ENCODE results near the gene BUB1B.
"Not testable (repeated sequence)": the region's sequence is repeated elsewhere in the genome, so short reads cannot be mapped to it uniquely, and the experiment has no call there.

Gene BUB1B

DNA sequence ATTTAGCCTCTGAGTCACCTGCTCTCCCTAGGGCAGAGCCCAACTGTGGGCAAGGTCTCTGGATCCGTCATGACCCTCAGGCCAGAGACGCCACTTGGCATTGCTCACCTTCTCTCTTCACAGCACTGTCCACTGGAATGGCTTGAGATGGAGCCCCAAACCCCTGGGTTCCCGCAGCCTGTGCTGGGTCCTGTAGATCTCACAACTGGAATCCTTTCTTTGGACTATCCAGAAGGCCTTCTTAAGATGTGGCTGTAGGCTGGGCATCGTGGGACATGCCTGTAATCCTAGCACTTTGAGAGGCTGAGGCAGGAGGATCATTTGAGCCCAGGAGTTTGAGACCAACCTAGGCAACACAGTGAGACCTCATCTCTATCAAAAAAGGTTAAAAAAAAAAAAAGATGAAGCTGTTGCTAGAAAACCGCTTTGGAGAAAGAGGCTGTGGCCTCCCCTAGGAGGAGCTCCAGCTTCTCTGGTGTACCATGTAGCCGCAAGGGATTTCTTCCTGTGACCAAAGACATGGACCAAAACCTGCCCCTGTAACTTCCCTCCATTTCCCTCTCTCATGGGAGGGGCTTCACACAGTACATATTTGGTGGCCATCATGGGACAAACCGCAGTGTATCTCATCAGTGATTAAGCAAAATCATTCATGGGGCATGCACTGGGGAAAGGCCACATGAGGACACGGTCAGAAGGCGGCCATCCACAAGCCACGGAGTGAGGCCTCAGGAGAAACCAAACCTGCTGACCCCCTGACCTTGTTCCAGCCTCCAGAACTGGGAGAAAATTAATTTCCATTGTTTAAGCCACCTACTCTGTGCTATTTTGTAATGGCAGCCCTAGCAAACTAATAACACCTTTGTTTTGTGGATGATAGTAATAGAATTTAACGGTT is 23.3 kb upstream of the BUB1B start:
- DNase-seq: no peak

DNA sequence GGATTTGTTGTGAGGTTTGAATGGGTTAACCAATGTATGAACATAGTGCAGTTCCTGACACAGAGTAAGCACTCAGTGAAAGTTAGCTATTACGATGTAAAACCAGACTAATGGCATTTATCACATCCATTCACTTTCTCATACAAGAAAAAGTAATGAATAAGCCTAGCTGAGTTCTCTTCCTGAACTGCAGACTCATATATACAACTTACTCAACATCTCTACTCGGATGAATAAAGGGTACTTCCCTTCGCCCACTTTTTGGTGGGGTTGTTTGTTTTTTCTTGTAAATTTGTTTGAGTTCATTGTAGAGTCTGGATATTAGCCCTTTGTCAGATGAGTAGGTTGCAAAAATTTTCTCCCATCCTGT is 22.7 kb upstream of the BUB1B start:
- DNase-seq: not testable (repeated sequence)

DNA sequence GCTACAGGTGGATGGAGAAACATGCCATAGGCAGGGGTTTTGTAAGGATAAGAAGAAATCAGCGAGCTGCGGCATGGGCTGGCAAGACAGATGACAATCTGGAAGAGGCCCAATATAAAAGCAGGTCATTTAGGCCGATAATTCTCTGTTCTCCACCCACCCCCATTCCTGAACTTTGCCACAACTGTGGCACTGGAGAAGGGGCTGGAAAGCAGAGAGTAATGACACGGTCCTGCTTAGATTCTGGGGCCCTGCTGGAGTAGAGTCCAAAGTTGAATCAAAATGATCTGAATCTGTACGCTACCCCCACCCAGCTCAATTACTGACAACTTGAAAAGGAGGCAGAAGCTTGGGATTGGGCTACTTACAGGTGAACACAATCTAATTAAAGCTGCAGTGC is 18.4 kb upstream of the BUB1B start:
- DNase-seq: no peak

DNA sequence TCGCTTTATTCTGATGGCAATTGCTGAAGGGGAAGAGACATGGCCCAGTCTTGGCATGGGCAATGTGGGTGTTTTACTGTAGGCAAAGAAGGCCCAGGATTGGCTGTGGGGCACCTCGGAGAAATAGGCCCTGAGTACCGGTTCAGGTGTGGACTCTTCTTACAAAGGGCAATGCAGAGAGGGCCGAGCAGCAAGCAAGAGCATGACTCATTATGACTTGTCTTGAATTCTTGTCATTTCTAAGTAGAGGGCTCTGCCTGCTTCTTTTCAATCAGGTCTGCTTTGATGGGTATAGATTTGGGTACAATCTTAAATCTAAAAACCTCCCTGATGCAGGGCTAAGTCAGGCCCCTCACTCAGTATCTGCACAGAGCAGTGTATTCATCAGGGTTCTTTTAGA is 14.8 kb upstream of the BUB1B start:
- DNase-seq: no peak

DNA sequence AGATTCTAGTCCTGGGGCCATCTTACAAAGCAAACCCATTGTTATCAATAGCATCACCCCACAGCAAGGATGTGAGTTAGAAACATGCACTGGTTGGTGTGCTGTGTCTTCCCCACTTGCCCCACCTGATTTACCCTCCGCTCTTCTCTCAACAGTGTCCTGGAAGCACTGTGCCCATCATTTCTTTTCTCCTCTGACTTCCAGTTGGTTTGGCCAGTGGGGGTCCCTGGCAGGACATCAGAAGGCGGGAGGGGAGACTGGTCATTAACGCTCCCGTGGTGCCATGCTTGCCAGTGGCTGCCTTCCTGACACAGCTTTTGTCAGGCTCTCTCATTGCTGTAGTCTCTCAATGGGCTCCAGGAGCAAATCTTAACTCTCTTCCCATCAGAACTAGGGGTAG is 11.5 kb upstream of the BUB1B start:
- no peak for DNase-seq

DNA sequence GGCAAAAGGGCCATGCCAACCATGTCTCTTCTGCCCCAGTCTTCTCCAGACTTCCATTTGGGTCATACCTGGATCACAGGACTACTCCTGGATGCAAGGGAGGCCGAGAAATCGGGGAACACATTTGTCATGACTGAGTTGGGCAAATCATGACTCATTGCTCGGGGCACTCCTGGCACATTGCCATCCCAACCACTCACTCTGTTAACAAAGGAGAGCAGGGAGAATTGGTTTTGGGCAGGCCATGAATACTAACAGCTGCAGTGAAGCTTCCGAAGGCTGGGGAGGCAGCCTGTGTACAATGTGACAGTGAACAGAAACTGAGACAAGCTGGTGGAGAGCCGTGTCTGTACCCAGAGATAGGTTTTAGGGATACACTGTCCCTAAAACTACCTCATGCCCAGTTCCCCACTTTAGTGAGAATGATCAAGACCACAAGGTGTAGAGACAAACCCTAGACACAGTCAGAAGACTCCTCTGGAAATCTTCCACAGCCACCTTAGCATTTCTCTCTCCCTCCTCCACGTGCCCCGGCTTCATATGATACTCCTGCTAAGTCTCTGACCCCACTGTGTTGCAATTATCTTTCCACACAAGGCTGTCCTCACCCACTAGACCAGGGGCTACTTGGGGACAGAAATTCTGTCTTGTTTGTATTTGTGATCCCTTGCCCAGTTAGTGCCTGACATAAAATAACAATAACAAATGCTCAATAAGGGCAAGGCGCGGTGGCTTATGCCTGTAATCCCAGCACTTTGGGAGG is 10.5 kb upstream of the BUB1B start:
- DNase-seq: no peak

DNA sequence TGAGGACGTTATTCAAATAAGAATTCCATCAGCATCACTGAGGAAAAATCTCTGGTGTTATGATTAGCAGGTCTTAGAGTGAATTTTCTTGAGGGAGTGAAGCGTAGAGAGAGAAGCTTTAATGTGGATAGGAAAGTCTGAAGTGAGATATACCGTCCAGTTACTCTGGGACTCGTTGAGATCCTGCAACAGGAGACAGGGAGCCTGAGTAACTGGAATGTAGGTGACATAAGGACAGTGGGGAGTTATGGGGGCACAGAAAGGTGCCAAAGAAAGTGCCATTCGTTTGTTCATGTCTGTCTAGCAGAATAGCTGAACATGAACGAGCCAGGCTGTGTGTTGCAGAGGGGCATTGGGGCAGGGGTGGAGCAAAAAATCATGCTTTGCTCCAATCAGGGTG is 9.4 kb upstream of the BUB1B start:
- no peak for DNase-seq

DNA sequence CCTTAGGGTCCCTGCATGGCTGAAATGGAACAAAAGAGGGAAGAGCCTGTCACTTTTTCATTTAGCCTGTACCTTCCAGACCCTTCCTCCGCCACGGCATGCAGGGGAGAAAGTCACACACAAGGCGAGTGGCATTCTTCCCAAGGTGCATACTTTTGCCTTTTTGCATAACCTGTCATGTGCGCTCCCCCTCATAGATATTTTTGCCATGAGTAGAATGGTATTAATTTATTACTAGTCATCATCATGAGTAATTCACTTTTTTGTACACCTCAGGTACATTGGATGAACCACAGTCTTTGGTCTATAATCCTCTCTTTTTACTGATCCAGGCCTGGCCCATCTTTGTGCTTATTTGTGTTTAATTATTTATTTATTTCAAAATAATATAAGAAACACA is 8.9 kb upstream of the BUB1B start:
- no peak for DNase-seq

DNA sequence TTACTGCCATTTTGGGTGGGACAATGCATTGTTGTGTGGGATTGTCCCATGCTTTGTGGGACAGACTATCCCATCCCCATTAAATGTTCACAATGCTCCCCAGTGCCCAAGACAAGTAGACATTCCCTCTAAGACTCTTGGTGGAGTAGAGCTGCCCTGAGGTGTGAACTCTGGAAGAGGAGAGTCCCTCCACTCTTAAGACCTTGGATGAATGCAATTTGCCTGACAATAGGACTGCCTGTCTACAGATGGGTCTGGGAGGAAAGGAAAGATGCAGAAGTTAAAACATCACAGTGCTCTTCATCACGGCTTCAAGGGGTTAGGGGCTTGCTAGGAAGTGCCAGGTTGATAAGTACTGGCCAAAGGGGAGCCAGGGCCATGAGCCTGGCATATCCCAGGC is 6.0 kb upstream of the BUB1B start:
- not testable (repeated sequence) for DNase-seq

DNA sequence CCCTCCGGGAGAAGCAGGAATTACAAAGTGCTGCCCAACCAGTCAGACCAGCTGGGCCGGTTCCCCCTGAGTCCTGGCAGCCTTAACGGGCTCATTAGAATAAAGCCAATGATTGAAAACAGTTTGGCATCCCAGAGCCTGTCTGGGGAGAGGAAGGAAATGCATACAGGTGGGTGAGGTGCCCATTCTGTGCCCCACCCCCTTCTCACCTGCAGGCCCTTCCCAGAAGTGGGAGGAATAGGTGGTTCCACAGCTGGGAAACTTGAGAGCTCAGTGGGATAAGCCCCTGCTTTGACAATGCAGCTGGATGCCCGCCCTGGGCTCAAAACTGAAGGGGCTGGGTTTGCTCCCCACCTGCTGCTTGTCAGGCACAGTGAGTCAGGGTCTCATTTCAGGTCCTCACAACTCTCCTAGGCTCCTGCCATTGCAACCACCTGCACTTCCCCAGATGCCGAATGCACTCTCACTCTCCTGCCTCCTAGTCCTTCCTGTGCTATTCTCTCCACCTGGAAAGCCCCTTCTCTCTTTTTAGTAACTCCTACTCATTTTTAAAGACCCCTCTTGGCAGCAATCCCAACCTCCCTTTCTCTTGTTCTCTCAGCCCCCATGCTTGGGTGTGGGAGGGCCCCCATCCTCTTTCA is 5.5 kb upstream of the BUB1B start:
- no peak for DNase-seq

DNA sequence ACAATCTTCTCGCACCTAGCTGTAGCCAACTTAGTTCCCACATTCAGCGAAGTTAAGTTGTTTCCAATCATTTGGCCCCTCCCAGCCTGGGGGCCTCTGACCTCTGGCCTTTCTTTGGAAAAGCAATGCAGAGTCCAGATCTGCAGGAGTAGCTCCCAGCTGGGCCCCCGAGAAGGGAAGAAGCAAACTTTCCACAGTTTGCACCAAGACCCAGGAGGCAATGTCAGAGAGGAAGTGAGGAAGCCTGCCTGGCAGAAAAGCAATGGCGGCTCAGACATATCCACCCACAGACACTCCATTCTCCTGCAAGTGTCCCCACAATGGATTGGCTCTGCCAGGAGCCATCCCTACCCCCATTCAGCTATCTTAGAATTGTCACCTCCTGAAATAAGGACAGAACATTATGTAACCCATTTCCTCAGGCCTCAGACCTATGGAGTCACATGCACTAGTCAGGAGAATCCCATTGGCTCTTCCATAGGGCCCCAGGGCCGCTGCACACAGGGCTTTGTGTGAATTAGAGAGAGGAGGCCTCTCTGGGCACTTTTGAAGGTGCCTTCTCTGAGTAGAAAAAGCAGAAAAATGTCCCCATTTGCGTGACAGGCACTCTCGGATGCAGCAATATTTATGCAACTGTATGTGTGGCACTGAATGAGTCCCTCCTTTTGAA is 3.0 kb upstream of the BUB1B start:
- no peak for DNase-seq

DNA sequence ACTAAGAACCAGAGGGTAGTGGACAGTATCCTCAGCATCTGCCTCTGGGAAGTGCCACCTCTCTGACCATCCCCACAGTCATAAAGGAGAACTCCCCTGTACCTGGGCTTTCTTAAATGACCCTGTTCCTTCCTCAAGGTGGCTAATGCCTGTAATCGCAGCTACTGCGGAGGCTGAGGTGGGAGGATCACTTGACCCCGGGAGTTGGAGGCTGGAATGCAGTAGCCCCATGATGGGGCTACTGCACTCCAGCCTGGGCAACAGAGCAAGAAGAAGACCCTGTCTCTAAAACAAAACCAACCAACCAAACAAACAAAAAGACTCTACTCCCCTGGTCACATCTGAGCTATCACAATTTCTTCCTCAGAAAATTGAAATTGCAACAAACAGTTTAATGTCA is 848 bp upstream of the BUB1B start:
- DNase-seq: no peak

DNA sequence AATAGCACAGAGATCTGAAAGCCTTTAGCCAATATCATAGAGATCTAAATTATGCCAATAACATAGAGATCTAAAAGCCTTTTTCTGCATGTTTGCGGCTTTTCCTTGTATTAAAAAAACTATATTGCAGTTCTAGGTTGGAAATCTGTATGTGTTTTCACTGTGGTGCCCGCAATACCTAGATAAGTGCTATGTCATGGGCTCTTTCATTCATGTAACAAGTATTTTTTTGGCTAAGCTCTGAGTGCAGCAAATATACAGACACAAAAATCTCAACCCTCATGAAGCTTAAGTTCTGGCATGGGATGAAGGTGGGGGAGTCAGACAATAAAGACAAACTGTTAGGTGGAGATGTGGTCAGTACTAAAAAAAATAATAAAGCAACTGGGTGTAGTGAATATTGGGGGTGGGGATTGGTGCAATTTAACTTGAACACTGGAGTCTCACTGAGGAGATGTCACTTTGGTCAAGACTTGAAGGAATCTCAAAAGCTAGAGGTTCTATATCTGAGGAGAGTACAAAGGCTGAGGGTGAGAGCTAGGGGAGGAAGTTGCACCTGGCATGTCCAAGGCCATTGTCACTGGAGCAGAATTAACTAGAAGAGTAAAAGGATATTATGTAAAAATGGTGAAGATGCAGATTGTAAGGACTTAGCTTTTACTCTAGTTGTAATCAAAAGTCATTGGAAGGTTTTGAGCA is 973 bp downstream of the BUB1B start:
- no peak for DNase-seq

DNA sequence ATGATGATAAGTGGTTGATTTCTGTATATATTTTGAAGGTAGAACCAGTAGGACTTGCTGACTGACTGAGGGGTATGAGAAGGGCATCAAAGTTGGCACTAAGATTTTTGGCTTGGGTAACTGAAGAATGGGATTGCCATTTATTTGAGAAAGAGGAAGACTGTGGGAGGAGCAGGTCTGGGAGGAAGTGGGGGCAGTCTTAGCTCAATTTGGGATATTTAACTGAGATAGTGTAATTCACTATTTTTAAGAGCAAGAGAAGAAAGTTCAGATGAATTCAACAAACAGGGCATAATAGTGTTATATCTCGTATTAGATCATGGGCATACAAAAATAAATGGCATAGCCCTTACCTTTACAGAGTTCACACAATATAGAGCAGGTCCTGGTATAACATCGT is 1.7 kb downstream of the BUB1B start:
- no peak for DNase-seq

DNA sequence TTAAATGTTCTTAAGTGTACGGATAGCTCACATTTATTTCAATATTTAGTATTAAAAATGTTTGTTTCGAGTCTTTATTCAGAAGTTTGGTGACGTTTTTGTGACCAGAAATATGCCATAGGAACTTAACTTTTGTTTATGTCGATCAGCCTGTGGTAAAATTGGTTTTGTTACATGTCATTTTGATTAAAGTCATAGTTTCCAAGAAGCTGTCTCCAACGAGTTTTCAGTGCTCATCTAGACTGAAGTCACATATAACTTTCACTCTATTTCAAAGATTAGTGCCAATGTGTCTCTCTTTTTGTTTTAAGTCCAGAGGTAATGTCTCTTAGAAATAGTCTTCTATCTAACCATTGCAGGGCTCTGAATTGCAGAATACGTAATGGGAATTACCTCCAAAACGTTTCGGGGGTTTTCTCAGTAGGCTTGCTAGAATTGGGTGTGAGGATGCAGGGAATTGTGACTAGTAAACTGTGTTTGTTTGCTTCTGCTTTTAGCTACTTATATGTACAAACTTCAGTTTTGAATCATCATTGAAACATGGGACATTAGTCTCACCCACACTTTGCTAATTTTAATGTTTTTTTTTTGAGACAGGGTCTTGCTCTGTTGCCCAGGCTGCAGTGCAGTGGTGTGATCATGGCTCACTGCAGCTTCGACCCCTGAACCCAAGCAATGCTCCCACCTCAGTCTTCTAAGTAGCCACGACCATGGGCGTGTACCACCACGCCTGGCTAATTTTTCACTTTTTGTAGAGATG is 3.0 kb downstream of the BUB1B start:
- no peak for DNase-seq

DNA sequence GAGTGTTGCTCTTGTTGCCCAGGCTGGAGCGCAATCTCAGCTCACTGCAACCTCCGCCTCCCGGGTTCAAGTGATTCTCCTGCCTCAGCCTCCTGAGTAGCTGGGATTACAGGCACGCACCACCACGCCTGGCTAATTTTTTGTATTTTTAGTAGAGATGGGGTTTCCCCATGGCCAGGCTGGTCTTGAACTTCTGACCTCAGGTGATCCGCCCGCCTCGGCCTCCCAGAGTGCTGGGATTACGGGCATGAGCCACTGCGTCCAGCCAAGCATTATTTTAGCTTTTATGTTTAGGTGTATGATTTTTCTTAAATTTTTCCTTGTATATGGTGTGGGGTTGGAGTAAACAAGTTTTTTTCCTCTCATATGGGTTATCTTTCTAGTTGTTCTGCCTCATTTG is 6.5 kb downstream of the BUB1B start:
- DNase-seq: not testable (repeated sequence)

DNA sequence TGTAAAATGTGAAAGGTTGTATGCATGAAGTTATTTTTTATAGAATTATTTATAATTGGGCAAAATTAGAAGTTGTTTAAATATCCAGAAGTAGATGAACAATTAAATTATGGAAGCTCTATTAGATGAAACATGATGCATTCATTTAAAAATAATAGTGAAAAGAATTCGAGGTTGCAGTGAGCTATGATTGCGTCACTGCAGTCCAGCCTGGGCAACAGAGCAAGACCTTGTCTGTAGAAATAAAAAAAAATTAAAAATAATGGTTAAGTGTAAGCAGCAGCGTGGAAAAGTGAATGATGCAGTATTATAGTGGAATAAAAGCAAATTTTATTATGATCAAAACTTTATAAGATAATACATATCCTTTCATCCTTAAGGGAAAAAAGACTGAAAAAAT is 14.3 kb downstream of the BUB1B start:
- DNase-seq: no peak

DNA sequence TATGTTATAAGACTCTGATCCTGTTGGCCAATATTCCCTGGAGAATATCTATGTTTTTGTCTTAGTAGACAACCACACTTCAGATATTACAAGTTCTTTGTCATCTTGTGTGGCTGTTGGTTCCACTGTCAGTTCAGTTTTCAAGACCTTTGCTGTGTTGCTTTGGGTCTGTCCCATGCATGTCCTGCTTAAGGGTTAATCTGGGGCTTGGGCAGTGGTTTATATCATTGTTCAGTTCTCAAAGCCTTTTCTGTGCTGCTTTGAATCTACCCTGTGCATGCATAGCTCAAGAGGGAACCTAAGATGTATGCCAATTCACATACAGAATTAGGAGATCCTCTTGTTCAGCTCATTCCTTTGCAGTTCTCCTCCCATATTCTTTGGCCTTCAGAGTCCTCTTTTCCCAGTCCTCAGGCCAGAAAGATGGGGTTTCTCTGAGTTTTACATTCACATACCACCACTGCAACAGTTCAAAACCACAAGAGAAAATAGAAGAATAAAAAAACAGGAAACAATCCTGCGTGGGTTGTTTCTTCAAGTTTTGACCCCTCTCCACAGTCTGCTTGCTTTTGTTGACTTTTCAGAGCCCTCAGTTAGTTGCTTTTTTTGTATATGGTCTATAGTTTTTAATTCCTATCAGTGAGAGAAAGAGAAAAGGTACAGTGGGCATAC is 21.6 kb downstream of the BUB1B start:
- no peak for DNase-seq

DNA sequence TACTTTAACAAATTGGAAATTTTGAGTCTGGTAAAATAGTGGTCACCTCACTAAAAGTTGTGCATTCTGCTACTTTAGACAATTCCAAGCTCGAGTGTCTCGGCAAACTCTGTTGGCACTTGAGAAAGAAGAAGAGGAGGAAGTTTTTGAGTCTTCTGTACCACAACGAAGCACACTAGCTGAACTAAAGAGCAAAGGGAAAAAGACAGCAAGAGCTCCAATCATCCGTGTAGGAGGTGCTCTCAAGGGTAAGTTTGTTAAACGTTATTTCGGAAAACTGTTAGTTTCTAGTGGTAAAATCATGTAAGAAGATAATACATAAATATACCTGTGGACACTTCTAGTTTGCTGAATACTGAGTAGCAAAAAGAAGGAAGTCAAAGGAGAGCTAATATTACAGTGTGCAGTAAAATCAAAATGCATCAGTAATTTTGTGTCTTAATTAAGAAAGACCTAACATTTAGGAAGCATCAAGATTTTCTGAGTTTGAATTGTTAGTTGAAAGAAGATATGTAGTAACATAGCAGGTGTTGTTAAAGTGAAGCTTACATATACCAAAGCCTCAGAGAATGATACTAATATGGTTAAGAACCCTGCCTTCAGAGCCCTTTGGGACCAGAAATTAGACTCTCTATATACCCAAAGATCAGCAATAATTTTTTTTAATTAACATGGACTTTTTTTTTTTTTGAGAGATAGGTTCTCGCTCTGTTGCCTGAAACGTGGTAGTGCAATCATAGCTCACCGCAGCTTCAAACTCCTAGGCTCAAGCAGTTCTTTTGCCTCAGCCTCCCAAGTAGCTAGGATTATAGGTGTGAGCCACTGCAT is 23.0 kb downstream of the BUB1B start:
- no peak for DNase-seq

DNA sequence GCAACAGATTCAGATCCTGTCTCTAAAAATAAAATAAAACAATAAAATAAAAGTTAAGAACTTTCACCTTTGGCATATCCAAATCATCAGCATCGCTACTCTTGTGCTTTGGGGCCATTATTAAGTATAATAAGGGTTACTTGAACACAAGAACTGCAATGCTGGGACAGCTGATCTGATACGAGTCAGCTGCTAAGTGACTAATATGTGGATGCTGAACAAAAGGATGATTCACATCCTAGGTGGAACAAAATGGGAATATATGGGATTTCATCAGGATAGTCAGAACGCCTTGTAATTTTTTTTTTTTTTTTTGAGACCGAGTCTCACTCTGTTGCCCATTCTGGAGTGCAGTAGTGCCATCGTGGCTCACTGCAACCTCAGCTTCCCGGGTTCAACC is 29.7 kb downstream of the BUB1B start:
- no peak for DNase-seq
